Measurements from ENCODE around the gene RAPGEF3. TPM values are rescaled to one million over a fixed set of nuclear protein-coding genes. Genes with fewer than 3 reads are reported as not detected.

RAPGEF3 gene
- total RNA-seq, 2 experiments from 2014 or later = 0.24 TPM; not detected in 1

DNA sequence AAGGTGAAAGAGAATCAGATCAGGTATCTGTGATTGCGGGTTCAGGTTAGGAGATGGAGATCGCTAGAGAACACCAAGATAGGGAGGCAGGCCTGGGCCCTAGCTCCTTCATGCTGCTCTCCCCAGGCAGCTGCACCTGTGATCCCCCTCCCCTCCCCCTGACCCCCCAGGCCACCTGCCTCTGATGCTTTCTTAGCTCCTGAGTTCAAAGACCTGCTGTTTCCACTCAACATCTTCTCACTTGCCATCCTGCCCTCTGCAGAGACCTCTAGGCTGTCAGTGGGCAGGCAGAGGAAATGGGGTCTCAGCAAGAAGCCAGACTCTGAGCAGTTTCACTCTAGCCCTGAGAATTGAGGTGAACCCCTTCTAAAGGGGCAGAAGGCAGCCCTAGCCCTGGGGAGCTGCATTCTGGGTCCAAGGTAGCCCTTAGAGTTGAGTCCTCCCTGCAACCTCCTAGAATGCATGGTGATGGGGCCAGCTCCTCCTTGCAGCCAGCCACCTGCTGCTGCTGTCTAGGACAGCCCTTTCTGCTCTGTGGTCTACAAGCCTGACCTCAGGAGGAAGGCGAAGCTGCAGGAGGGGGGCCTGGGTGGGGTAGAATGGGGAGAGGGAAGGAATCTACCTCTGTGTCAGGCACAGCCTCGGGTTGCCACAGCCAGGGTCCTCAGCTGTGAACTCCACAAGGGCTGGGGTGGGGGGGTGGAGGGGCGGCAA, 8.0 kb upstream of the RAPGEF3 start:
- H3K9me3 Mint-ChIP-seq (ENCODE audit: insufficient read depth) = no peaks in the 10 kb centered on the region
- peak overlapping the region; percentile 29 for H3K4me3 Mint-ChIP-seq
- DNase-seq (peak; percentile 45), ATAC-seq (peak; percentile 76)
- no peaks in the 10 kb centered on the region for H3K36me3 Mint-ChIP-seq (ENCODE audit: low read depth)
- ChIA-PET CTCF (interaction anchor here (0.6 to 18.4 kb wide), 36 partner anchors 10 to 734 kb away, joined by 3 to 646 read pairs (median 5); partner anchors contain the start of genes ENDOU, PFKM, RAPGEF3 and RPAP3), POLR2A (interaction anchor here (0.9 to 1.8 kb wide), 7 partner anchors 9 to 67 kb away, joined by 3 to 8 read pairs (median 4); partner anchors contain the start of gene RAPGEF3)
- peaks cover 29% of the 10 kb centered on the region for H3K4me1 Mint-ChIP-seq (ENCODE audit: low read depth)
- H3K27me3 Mint-ChIP-seq (ENCODE audit: low read depth) = peaks cover 4% of the 10 kb centered on the region
- peak overlapping the region; percentile 58 for H3K27ac Mint-ChIP-seq

DNA sequence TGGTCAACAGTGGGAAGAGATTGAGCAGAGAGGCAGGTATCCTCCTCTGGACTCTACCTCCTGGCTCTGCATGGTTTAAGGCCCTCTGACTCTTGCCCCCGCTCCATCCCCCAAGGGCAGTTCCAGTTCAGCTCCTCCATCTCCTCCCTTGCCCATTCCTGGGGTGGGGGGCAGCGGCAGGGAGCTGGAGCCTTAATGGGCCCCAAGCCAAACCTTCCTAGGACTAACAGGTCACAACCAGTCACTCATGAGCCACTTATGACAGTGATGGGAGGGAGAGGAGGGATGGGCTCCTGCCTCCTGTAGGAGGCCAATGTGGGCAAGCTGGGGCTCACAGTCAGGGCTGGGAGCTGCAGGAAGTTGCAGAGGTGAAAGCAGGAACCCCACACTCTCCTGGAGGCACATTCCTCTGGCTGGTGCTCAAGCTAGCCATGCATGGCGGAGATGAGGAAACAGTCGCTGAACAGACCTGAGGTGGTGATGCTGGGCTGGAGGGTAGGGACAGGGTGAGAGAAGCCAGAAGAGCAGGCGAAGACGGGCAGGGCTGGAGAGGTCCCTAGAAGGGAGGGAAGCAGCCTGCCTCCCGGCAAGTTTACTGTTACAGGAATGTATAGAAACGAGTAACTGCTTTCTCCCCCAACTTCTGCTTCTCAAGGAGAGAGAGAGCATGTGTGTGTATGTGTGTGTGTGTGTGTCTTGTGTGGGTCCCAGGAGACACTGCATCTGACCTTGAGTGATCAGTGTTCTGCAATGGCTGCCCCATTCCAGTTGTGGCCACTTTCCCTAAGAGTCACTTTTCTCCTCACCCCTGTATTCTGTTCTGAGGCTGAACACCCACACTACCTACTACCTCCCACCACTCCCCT, 5.0 kb upstream of the RAPGEF3 start:
- no peak for DNase-seq
- Mint-ChIP-seq H3K9me3 (ENCODE audit: insufficient read depth) (no peaks in the 10 kb centered on the region), H3K27ac (no peak overlapping the region), H3K27me3 (ENCODE audit: low read depth) (no peaks in the 10 kb centered on the region), H3K36me3 (ENCODE audit: low read depth) (no peaks in the 10 kb centered on the region), H3K4me3 (no peak overlapping the region), H3K4me1 (ENCODE audit: low read depth) (peaks cover 38% of the 10 kb centered on the region)
- ChIA-PET CTCF (interaction anchor here (0.8 to 11.4 kb wide), 6 partner anchors 9 to 48 kb away, joined by 3 to 271 read pairs (median 4); no protein-coding TSS in a partner anchor), POLR2A (no interaction called here)
- ATAC-seq = no peak

GRCh38 chr12:47762850-47763465, 4.3 kb upstream of the RAPGEF3 start:
- Mint-ChIP-seq H3K9me3 (ENCODE audit: insufficient read depth) (no peaks in the 10 kb centered on the region), H3K27me3 (ENCODE audit: low read depth) (no peaks in the 10 kb centered on the region), H3K36me3 (ENCODE audit: low read depth) (no peaks in the 10 kb centered on the region), H3K4me1 (ENCODE audit: low read depth) (peaks cover 38% of the 10 kb centered on the region), H3K4me3 (no peak overlapping the region), H3K27ac (no peak overlapping the region)
- POLR2A ChIA-PET = no interaction called here
- CTCF ChIA-PET = interaction anchor here (0.7 to 11.4 kb wide), 7 partner anchors 8 to 74 kb away, joined by 3 to 271 read pairs (median 4); no protein-coding TSS in a partner anchor
- ATAC-seq (no peak), DNase-seq (no peak)

GRCh38 chr12:47758584-47758833, 171 bp downstream of the RAPGEF3 start:
- ATAC-seq = no peak
- DNase-seq = no peak
- Mint-ChIP-seq H3K27ac (no peak overlapping the region), H3K27me3 (ENCODE audit: low read depth) (peaks cover 4% of the 10 kb centered on the region), H3K4me3 (peak overlapping the region; percentile 32), H3K9me3 (ENCODE audit: insufficient read depth) (no peaks in the 10 kb centered on the region), H3K4me1 (ENCODE audit: low read depth) (peaks cover 41% of the 10 kb centered on the region), H3K36me3 (ENCODE audit: low read depth) (no peaks in the 10 kb centered on the region)
- POLR2A ChIA-PET = interaction anchor here (0.5 to 1.6 kb wide), 2 partner anchors 8 to 1548 kb away, joined by 3 to 5 read pairs; no protein-coding TSS in a partner anchor
- CTCF ChIA-PET = interaction anchor here (0.7 to 11.4 kb wide), 6 partner anchors 12 to 726 kb away, joined by 3 to 271 read pairs (median 15); partner anchors contain the start of genes ENDOU and SLC48A1

- H3K27me3 Mint-ChIP-seq (ENCODE audit: low read depth) = peaks cover 4% of the 10 kb centered on the region
- H3K27ac Mint-ChIP-seq = no peak overlapping the region
- ATAC-seq (no peak), DNase-seq (no peak)
- CTCF ChIA-PET = interaction anchor here (0.7 to 11.4 kb wide), 9 partner anchors 12 to 726 kb away, joined by 3 to 271 read pairs (median 4); partner anchors contain the start of genes ENDOU and SLC48A1
- H3K36me3 Mint-ChIP-seq (ENCODE audit: low read depth) = no peaks in the 10 kb centered on the region
- H3K4me1 Mint-ChIP-seq (ENCODE audit: low read depth) = peaks cover 41% of the 10 kb centered on the region
- POLR2A ChIA-PET = interaction anchor here (0.5 to 1.6 kb wide), 3 partner anchors 9 to 1548 kb away, joined by 3 to 5 read pairs (median 3); no protein-coding TSS in a partner anchor
- peak overlapping the region; percentile 32 for H3K4me3 Mint-ChIP-seq
- no peaks in the 10 kb centered on the region for H3K9me3 Mint-ChIP-seq (ENCODE audit: insufficient read depth)
Observed at GRCh38 chr12:47757840-47758583, 668 bp downstream of the RAPGEF3 start.

DNA sequence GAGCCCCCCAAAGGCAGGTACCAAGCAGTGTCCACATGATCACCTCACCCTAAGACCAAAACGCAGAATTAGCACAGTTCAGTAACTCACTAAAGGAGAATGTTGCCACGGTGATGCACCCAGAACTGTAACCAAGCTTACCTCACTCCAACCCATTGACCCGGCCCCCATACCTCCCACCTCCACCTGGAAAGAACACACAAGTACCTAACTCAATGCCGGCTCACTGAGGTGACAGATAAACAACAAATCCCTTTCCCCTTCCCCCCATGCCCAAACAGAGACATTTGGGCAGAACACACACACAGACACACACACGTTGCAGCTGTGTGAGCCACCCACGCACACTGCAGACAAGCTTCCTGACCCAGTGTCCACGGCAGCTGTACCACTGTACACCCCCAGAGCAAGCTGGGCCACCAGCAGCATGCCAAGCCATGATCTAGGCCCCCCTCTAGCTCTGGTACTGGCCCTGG, 1.3 kb downstream of the RAPGEF3 start:
- no peak for ATAC-seq
- ChIA-PET CTCF (interaction anchor here (1.0 to 11.4 kb wide), 6 partner anchors 13 to 81 kb away, joined by 3 to 271 read pairs (median 17); partner anchors contain the start of gene SLC48A1), POLR2A (interaction anchor here (0.7 to 1.6 kb wide), 2 partner anchors 9 to 15 kb away, joined by 3 to 5 read pairs; no protein-coding TSS in a partner anchor)
- no peak overlapping the region for H3K27ac Mint-ChIP-seq
- H3K4me3 Mint-ChIP-seq = no peak overlapping the region
- H3K9me3 Mint-ChIP-seq (ENCODE audit: insufficient read depth) = no peaks in the 10 kb centered on the region
- DNase-seq = no peak
- no peaks in the 10 kb centered on the region for H3K36me3 Mint-ChIP-seq (ENCODE audit: low read depth)
- peaks cover 4% of the 10 kb centered on the region for H3K27me3 Mint-ChIP-seq (ENCODE audit: low read depth)
- peaks cover 40% of the 10 kb centered on the region for H3K4me1 Mint-ChIP-seq (ENCODE audit: low read depth)

DNA sequence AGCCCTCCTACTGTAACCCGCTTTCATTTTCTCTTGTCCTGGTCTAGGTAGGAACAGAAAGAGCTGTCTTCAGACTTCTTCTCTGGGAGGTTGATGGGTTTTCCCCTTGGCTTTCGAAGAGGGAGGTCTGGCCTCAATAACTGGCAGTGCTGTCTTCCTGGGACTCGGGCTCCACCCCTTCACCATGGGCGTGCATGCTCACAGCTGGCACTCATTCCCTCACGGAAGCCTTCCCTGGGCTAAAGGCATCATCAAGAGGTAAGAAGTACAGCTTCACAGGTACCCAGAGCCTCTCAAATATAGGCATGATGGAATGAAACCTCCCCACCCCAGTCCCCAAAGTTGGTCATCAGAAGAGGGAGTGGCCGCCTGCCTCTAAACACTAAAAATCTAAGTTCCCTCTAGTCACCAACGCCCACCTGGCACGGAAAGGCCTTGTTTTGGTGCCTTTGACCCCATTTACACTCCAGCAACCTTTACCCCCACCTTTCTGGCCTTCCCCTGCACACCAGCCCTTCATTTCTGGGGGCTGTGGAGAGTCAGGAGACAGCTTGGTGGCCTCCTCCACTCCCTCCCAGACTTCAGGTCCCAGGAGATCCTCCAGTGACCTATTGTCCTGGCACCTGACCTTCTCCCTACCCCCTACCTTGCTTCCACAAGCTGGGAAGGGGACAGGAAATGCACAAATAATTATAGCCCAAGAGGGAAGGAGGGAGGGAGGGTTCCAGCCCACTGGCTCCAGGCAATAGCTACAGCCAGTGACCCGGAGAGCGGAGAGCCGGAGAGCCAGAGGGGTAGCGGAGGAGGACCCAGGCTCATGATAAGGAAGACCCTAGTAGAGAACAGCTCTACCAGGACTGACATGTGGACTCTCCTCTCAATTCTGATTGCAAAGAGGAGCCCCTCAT, 2.8 kb downstream of the RAPGEF3 start:
- H3K4me1 Mint-ChIP-seq (ENCODE audit: low read depth) = peaks cover 38% of the 10 kb centered on the region
- peak overlapping the region; percentile 5 for H3K27ac Mint-ChIP-seq
- no peak overlapping the region for H3K4me3 Mint-ChIP-seq
- ATAC-seq (no peak), DNase-seq (no peak)
- H3K9me3 Mint-ChIP-seq (ENCODE audit: insufficient read depth) = no peaks in the 10 kb centered on the region
- CTCF ChIA-PET = interaction anchor here (1.0 to 11.4 kb wide), 16 partner anchors 13 to 208 kb away, joined by 3 to 271 read pairs (median 4); partner anchors contain the start of genes RPAP3, SLC48A1 and TMEM106C
- H3K27me3 Mint-ChIP-seq (ENCODE audit: low read depth) = peaks cover 4% of the 10 kb centered on the region
- POLR2A ChIA-PET = interaction anchor here (0.6 to 2.0 kb wide), 6 partner anchors 11 to 108 kb away, joined by 3 to 9 read pairs (median 5); partner anchors contain the start of gene HDAC7
- H3K36me3 Mint-ChIP-seq (ENCODE audit: low read depth) = no peaks in the 10 kb centered on the region

- ATAC-seq (no peak), DNase-seq (no peak)
- H3K36me3 Mint-ChIP-seq (ENCODE audit: low read depth) = no peaks in the 10 kb centered on the region
- H3K4me3 Mint-ChIP-seq = no peak overlapping the region
- H3K4me1 Mint-ChIP-seq (ENCODE audit: low read depth) = peaks cover 38% of the 10 kb centered on the region
- peaks cover 4% of the 10 kb centered on the region for H3K27me3 Mint-ChIP-seq (ENCODE audit: low read depth)
- H3K27ac Mint-ChIP-seq = no peak overlapping the region
- POLR2A ChIA-PET = interaction anchor here (0.6 to 2.0 kb wide), 6 partner anchors 12 to 84 kb away, joined by 3 to 9 read pairs (median 5); partner anchors contain the start of gene HDAC7
- CTCF ChIA-PET = interaction anchor here (0.9 to 11.4 kb wide), 17 partner anchors 8 to 209 kb away, joined by 3 to 271 read pairs (median 4); partner anchors contain the start of genes RPAP3, SLC48A1 and TMEM106C
- no peaks in the 10 kb centered on the region for H3K9me3 Mint-ChIP-seq (ENCODE audit: insufficient read depth)
Observed at GRCh38 chr12:47754881-47755280, 3.8 kb downstream of the RAPGEF3 start.

- Mint-ChIP-seq H3K27me3 (ENCODE audit: low read depth) (peaks cover 4% of the 10 kb centered on the region), H3K4me1 (ENCODE audit: low read depth) (peaks cover 30% of the 10 kb centered on the region), H3K4me3 (no peak overlapping the region), H3K9me3 (ENCODE audit: insufficient read depth) (no peaks in the 10 kb centered on the region), H3K36me3 (ENCODE audit: low read depth) (no peaks in the 10 kb centered on the region), H3K27ac (no peak overlapping the region)
- POLR2A ChIA-PET = interaction anchor here (0.6 to 2.0 kb wide), 2 partner anchors 22 to 65 kb away, joined by 3 to 5 read pairs; partner anchors contain the start of gene HDAC7
- ATAC-seq (no peak), DNase-seq (no peak)
- CTCF ChIA-PET = interaction anchor here (0.9 to 11.4 kb wide), 9 partner anchors 9 to 103 kb away, joined by 3 to 271 read pairs (median 11); partner anchors contain the start of genes RPAP3 and SLC48A1
Observed at GRCh38 chr12:47754126-47754525, 4.6 kb downstream of the RAPGEF3 start.
